B cell (primary cell): Measurements from ENCODE around the gene CTIF. TPM values are rescaled to one million over a fixed set of nuclear protein-coding genes. Genes with fewer than 3 reads are reported as not detected.

Experiments used
- ATAC-seq: fragments of 200-7000 bp; cut with Tn5 transposase; one replicate; pipeline ENCODE4 v1.10.0; 2021; ENCODE audit warnings: low read depth, mild to moderate bottlenecking, moderate number of reproducible peaks, moderate library complexity
- CTCF ChIA-PET: fragments of 350-600 bp; sonication (Branson Sonifier 250); formaldehyde crosslinking; loops from one replicate; lab custom pipeline; 2021; ENCODE audit warnings: antibody characterized with exemption, inconsistent platforms; lab: Charles Lee
- POLR2A ChIA-PET: fragments of 350-600 bp; sonication (Branson Sonifier 250); formaldehyde crosslinking; loops from one replicate; lab custom pipeline; 2021; ENCODE audit warnings: antibody characterized with exemption; lab: Charles Lee
- DNase-seq: peaks from one replicate; pipeline ENCODE4 v3.0.0; 2013
- H2AFZ ChIP-seq: 2 replicates; pipeline ENCODE4 v1.6.1; 2012; ENCODE audit warnings: mild to moderate bottlenecking, low read depth, low read length; ENCODE audit not compliant: insufficient read depth, poor library complexity, severe bottlenecking
- H3K27ac ChIP-seq, 2 donors: 1 replicate in 1 of 2; 2 replicates in 1 of 2; pipeline ENCODE4 v1.5.1; 2012 to 2013; ENCODE audit warnings: low read length in 2 of 2, mild to moderate bottlenecking in 2 of 2, moderate library complexity in 1 of 2
- H3K27me3 ChIP-seq, 4 experiments: fragments of 200-600 bp in 1 of 4; sonication (generic) in 1 of 4; replicated peaks in 1 of 4; 1 replicate in 2 of 4; 2 replicates in 2 of 4; pipeline versions ENCODE4 v1.6.1 to v1.7.0; 2013 to 2016; ENCODE audit warnings: low read length in 3 of 4, mild to moderate bottlenecking in 2 of 4, mixed read lengths in 1 of 4, moderate library complexity in 1 of 4; ENCODE audit not compliant: insufficient read depth in 4 of 4, control insufficient read depth in 3 of 4; ENCODE audit errors: control extremely low read depth in 1 of 4
- H3K36me3 ChIP-seq, 2 experiments: replicated peaks in 1 of 2; 1 replicate in 1 of 2; 2 replicates in 1 of 2; pipeline versions ENCODE4 v1.6.1 to v1.7.1; 2013; ENCODE audit warnings: low read length in 1 of 2; ENCODE audit not compliant: insufficient read depth in 2 of 2, control insufficient read depth in 1 of 2; ENCODE audit errors: control extremely low read depth in 1 of 2, extremely low read depth in 1 of 2
- H3K4me1 ChIP-seq, 2 donors: fragments of 200-600 bp in 1 of 2; sonication (generic) in 1 of 2; 1 replicate in 1 of 2; 2 replicates in 1 of 2; pipeline versions ENCODE4 v1.5.1 to v1.6.1; 2013 to 2017; ENCODE audit warnings: low read length in 2 of 2; ENCODE audit not compliant: control insufficient read depth in 2 of 2, insufficient read depth in 2 of 2
- H3K4me2 ChIP-seq: replicated peaks from 2 replicates; pipeline ENCODE3; 2012; ENCODE audit warnings: mild to moderate bottlenecking, low read depth, low read length; ENCODE audit not compliant: poor library complexity, severe bottlenecking
- H3K4me3 ChIP-seq, 5 experiments: fragments of 200-600 bp in 1 of 5; sonication (generic) in 1 of 5; 1 replicate in 3 of 5; 2 replicates in 2 of 5; pipeline versions ENCODE4 v1.5.1 to v1.7.0; 2011 to 2016; ENCODE audit warnings: low read length in 4 of 5, mild to moderate bottlenecking in 4 of 5, low read depth in 2 of 5, control low read depth in 1 of 5, moderate library complexity in 1 of 5; ENCODE audit not compliant: insufficient read depth in 1 of 5; ENCODE audit errors: control extremely low read depth in 1 of 5, extremely low read depth in 1 of 5
- H3K79me2 ChIP-seq: fragments of 200-600 bp; sonication (generic); one replicate; pipeline ENCODE4 v1.6.0; 2016; ENCODE audit warnings: low read length; ENCODE audit not compliant: control insufficient read depth, insufficient read depth
- H3K9ac ChIP-seq: fragments of 200-600 bp; sonication (generic); 2 replicates; pipeline ENCODE4 v1.6.1; 2017; ENCODE audit warnings: mild to moderate bottlenecking, low read length, moderate library complexity
- H3K9me3 ChIP-seq, 3 donors: one replicate each; pipeline versions ENCODE4 v1.6.1 to v1.7.1; 2013; ENCODE audit warnings: low read length in 2 of 3; ENCODE audit not compliant: control insufficient read depth in 2 of 3, insufficient read depth in 1 of 3; ENCODE audit errors: control extremely low read depth in 1 of 3
- H4K20me1 ChIP-seq: 2 replicates; pipeline ENCODE4 v1.6.0; 2012; ENCODE audit warnings: mild to moderate bottlenecking, low read length; ENCODE audit not compliant: insufficient read depth, control insufficient read depth, poor library complexity, severe bottlenecking
- H3K27ac Mint-ChIP-seq: one replicate; pipeline ENCODE4 v1.8.0; 2021; ENCODE audit warnings: mixed read lengths
- H3K27me3 Mint-ChIP-seq: one replicate; pipeline ENCODE4 v1.8.0; 2021; ENCODE audit warnings: mixed read lengths
- H3K4me1 Mint-ChIP-seq: one replicate; pipeline ENCODE4 v1.8.0; 2021; ENCODE audit warnings: mixed read lengths
- H3K4me3 Mint-ChIP-seq: one replicate; pipeline ENCODE4 v1.8.0; 2021; ENCODE audit warnings: mixed read lengths
- H3K9me3 Mint-ChIP-seq: one replicate; pipeline ENCODE4 v1.8.0; 2022; ENCODE audit warnings: mixed read lengths; ENCODE audit not compliant: insufficient read depth
- EZH2 ChIP-seq: IDR thresholded peaks from 2 replicates; pipeline ENCODE4 v1.6.1; 2012; ENCODE audit warnings: borderline replicate concordance, low read depth, mild to moderate bottlenecking, moderate library complexity, low read length; ENCODE audit not compliant: insufficient read depth, poor library complexity, severe bottlenecking
- WGBS: methylation state at CpG from one replicate; pipeline ENCODE4 v1.1.5; 2013; ENCODE audit warnings: missing lambda C conversion rate; ENCODE audit not compliant: insufficient coverage; 5-methylcytosine and 5-hydroxymethylcytosine counted together
- intact Hi-C: fragments of 100-400 bp; cut with micrococcal nuclease; formaldehyde crosslinking; loops from one replicate; pipeline ENCODE4 v1.10.0; 2022
- polyA plus RNA-seq: library from polyadenylated mRNA; depleted of rRNA; stranded (reverse); fragments of >200 nt; gene quantifications from 2 replicates; pipeline ENCODE4 v1.2.3, GENCODE V29; 2012
- total RNA-seq, 2 donors: library from RNA; stranded (reverse); fragments of 120-200 nt in 1 of 2; gene quantifications; 1 replicate in 1 of 2; 2 replicates in 1 of 2; pipeline versions ENCODE4 v1.2.3 to v1.2.4, GENCODE V29; 2013 to 2022
- TF ChIP-seq, protein P1 (sequence below): fragments of 200-600 bp; IDR thresholded peaks from one replicate; pipeline ENCODE4 v1.8.0; 2022; ENCODE audit warnings: antibody characterized with exemption, mild to moderate bottlenecking

Gene CTIF
- total and polyA plus RNA-seq, 2 donors (not counting 1 experiment from before 2014, with no cell fraction given): 3.6 to 16.2 TPM

DNA sequence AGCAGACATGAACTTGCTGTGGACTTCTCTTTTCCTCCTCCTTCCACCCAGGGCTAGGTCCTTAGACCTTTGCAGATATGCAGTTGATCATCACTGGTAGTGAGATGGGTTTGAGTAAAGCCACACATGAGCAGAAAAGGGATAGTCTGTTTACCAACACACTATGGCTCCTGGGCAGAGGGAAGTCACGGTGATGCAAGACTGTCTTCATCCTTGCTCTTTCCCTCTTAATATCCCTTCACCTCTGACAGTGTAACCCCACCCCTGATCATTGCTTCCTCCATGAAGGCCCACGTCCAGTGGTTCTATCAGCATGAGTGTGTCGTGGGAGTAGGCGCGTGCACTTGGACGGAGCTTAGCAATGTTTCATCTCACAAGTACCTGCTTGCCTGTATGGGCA is 223.2 kb downstream of the CTIF start:
- H3K4me1 Mint-ChIP-seq: no peaks in the 10 kb centered on the region
- H3K4me3 ChIP-seq: no peak overlapping the region
- H2AFZ ChIP-seq: no peak overlapping the region
- 98% methylated on average over 6 of the region's 6 CpGs for WGBS
- H3K4me1 ChIP-seq: no peaks in the 10 kb centered on the region
- H3K9me3 Mint-ChIP-seq: no peaks in the 10 kb centered on the region
- CTCF ChIA-PET: no interaction called here
- DNase-seq (no peak), ATAC-seq (no peak)
- H3K9ac ChIP-seq: no peak overlapping the region
- H4K20me1 ChIP-seq: no peaks in the 10 kb centered on the region
- H3K9me3 ChIP-seq: peaks cover 0 to 3% (median 0%) of the 10 kb centered on the region in 3 donors
- no peaks in the 10 kb centered on the region for H3K27me3 Mint-ChIP-seq
- no peak overlapping the region for H3K4me2 ChIP-seq
- no peaks in the 10 kb centered on the region for H3K36me3 ChIP-seq
- intact Hi-C loops: no loop called here
- no peaks in the 10 kb centered on the region for H3K27me3 ChIP-seq
- H3K79me2 ChIP-seq: no peaks in the 10 kb centered on the region
- H3K4me3 Mint-ChIP-seq: no peak overlapping the region
- H3K27ac ChIP-seq: no peak overlapping the region
- TF ChIP-seq, protein P1, sequence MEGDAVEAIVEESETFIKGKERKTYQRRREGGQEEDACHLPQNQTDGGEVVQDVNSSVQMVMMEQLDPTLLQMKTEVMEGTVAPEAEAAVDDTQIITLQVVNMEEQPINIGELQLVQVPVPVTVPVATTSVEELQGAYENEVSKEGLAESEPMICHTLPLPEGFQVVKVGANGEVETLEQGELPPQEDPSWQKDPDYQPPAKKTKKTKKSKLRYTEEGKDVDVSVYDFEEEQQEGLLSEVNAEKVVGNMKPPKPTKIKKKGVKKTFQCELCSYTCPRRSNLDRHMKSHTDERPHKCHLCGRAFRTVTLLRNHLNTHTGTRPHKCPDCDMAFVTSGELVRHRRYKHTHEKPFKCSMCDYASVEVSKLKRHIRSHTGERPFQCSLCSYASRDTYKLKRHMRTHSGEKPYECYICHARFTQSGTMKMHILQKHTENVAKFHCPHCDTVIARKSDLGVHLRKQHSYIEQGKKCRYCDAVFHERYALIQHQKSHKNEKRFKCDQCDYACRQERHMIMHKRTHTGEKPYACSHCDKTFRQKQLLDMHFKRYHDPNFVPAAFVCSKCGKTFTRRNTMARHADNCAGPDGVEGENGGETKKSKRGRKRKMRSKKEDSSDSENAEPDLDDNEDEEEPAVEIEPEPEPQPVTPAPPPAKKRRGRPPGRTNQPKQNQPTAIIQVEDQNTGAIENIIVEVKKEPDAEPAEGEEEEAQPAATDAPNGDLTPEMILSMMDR: no peak
- no peak for TF ChIP-seq EZH2
- no peak overlapping the region for H3K27ac Mint-ChIP-seq
- POLR2A ChIA-PET: no interaction called here

DNA sequence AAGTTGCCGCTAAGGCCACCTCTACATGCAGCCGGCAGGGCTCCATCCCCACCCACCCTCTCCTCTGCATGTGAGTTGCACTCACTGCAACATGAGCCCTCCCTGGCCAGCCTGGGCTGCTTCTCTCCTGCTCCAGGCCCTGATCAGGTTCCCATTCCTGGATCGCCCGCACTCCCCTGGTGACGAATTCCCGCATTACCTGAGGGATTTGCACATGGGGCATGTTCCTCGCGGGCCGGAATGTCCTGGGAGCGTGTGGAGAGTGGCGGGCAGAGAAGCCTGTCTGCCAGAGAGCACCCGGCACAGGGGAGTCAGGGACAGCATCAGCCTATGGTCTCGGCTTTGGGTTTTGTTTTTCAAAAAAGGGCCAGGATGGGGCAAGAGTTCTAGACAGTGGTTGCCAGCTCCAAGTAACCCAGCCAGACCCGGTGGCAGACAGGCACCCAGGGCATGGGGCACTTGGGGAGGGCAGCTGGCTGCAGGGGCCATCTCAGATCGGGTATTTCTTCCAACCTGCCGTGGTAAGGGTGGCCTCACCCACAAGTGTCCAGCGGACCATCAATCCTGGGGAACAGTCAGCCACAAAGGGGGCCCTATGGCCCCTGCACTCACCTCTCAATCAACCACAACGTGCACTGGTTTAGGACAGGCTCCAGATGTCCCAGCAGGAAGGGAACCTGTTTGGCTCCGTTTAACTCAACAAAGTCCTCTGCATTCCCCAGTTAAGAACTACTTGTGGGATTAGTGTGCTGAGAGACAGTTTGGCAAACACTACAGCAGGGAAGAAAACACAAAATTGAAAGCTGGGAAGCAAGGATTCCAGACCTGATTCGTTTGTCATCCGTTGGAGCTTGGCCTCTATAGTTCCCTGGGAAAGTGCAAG is 224.2 kb downstream of the CTIF start:
- intact Hi-C loops: no loop called here
- H3K4me1 ChIP-seq: no peaks in the 10 kb centered on the region
- no peak overlapping the region for H3K27ac ChIP-seq
- no peaks in the 10 kb centered on the region for H4K20me1 ChIP-seq
- no peaks in the 10 kb centered on the region for H3K4me1 Mint-ChIP-seq
- ChIA-PET CTCF (no interaction called here), POLR2A (no interaction called here)
- no peak overlapping the region for H3K4me3 ChIP-seq
- H3K4me3 Mint-ChIP-seq: no peak overlapping the region
- H3K27me3 Mint-ChIP-seq: no peaks in the 10 kb centered on the region
- H3K27me3 ChIP-seq: no peaks in the 10 kb centered on the region
- no peaks in the 10 kb centered on the region for H3K79me2 ChIP-seq
- DNase-seq (no peak), ATAC-seq (no peak)
- H3K9me3 ChIP-seq: peaks cover 0 to 3% (median 0%) of the 10 kb centered on the region in 3 donors
- no peak overlapping the region for H3K9ac ChIP-seq
- no peaks in the 10 kb centered on the region for H3K36me3 ChIP-seq
- no peak overlapping the region for H2AFZ ChIP-seq
- no peak overlapping the region for H3K4me2 ChIP-seq
- no peak overlapping the region for H3K27ac Mint-ChIP-seq
- TF ChIP-seq EZH2: no peak
- TF ChIP-seq, protein P1: no peak
- 94% methylated on average over 19 of the region's 21 CpGs for WGBS
- no peaks in the 10 kb centered on the region for H3K9me3 Mint-ChIP-seq
